Heart right ventricle (tissue), 16 donors: ENCODE results near the gene RPS6KA2. TPM values are rescaled to one million over a fixed set of nuclear protein-coding genes. Genes with fewer than 3 reads are reported as not detected.

Source experiments
- ATAC-seq, 8 donors: fragments of 200-7000 bp; cut with Tn5 transposase; one replicate each; pipeline ENCODE4 v1.9.1; 2020; ENCODE audit warnings: mild to moderate bottlenecking in 8 of 8, moderate library complexity in 8 of 8, moderate number of reproducible peaks in 1 of 8
- DNase-seq, 2 donors: peaks; one replicate each; pipeline ENCODE4 v3.0.0-alpha.2; 2020
- H3K27ac ChIP-seq, 10 donors: fragments of 200-600 bp; sonication (generic) in 2 of 10; one replicate each; pipeline versions ENCODE4 v1.5.0 to v1.8.0; 2020 to 2022; ENCODE audit warnings: mild to moderate bottlenecking in 3 of 10
- H3K27me3 ChIP-seq, 7 donors: fragments of 200-600 bp; one replicate each; pipeline ENCODE4 v1.8.0; 2021 to 2022; ENCODE audit warnings: mild to moderate bottlenecking in 2 of 7
- H3K36me3 ChIP-seq, 9 donors: fragments of 200-600 bp; sonication (generic) in 1 of 9; one replicate each; pipeline versions ENCODE4 v1.5.0 to v1.8.0; 2020 to 2022; ENCODE audit warnings: mild to moderate bottlenecking in 2 of 9
- H3K4me1 ChIP-seq, 9 donors: fragments of 200-600 bp; sonication (generic) in 1 of 9; one replicate each; pipeline versions ENCODE4 v1.5.0 to v1.8.0; 2020 to 2022; ENCODE audit warnings: mild to moderate bottlenecking in 4 of 9
- H3K4me3 ChIP-seq, 10 donors: fragments of 200-600 bp; sonication (generic) in 2 of 10; one replicate each; pipeline versions ENCODE4 v1.5.0 to v1.8.0; 2020 to 2022; ENCODE audit warnings: mild to moderate bottlenecking in 7 of 10, moderate library complexity in 2 of 10
- H3K9me3 ChIP-seq, 11 donors: fragments of 200-600 bp in 10 of 11; sonication (generic) in 2 of 11; one replicate each; pipeline versions ENCODE4 v1.5.0 to v1.8.0; 2013 to 2022; ENCODE audit warnings: mild to moderate bottlenecking in 2 of 11, control low read depth in 1 of 11, moderate library complexity in 1 of 11
- CTCF ChIP-seq, 9 donors: fragments of 200-600 bp; sonication (generic) in 2 of 9; IDR thresholded peaks; one replicate each; pipeline versions ENCODE4 v1.5.0 to v1.8.0; 2021 to 2022; ENCODE audit warnings: antibody characterized with exemption in 9 of 9, mild to moderate bottlenecking in 5 of 9, moderate library complexity in 1 of 9
- WGBS, 2 donors: extraction: QIAGEN DNeasy Blood & Tissue Kit; methylation state at CpG; one replicate each; pipeline ENCODE4 v1.1.7; 2013; ENCODE audit warnings: inconsistent platforms in 1 of 2; 5-methylcytosine and 5-hydroxymethylcytosine counted together
- intact Hi-C, 10 donors: fragments of 100-400 bp; cut with DNase I; formaldehyde crosslinking; loops; one replicate each; pipeline versions ENCODE4 v1.11.1 to v1.14.2; 2022
- polyA plus RNA-seq, 2 donors: library from polyadenylated mRNA; stranded (reverse); fragments of 200-250 nt; gene quantifications; one replicate each; pipeline ENCODE4 v1.2.3, GENCODE V29; 2013
- total RNA-seq, 10 donors: library from RNA; stranded (reverse); fragmentation: NEBNext Ultra II Directional in 3 of 10; extraction: Animal tissue kit (Norgen Biotek cat#: 25700) in 3 of 10; gene quantifications; one replicate each; pipeline versions ENCODE4 v1.2.1 to v1.2.4, GENCODE V29; 2021 to 2023
- donor health status: Arrhythmogenic right ventricular cardiomyopathy.
- donor health status: ischemic (EF 13 %, LVEDD 7.1; RV severe dilation, severe dysfunction).
- donor health status: healthy with polysubstance abuse.
- donor health status: DM: no; HTN: yes; CAD: no.
- donor health status: DM: no; HTN: no; CAD: no.
- donor health status: ischemic (EF 25% LVEDD 6.9; RV normal size, moderate dysfunction).
- donor health status: ischemic (EF 25% LVEDD 5.7; RV mildly dilated, moderate dysfunction).
- donor health status: healthy.
- donor health status: DM: yes; HTN: yes; CAD: no.
- donor health status: Ischemic cardiomyopathy.
- donor health status: ischemic (EF 35%, LVEDD 5.7; RV mildly dilated, moderate dysfunction).
- donor health status: nonischemic (EF 11% LVEDD 7.7; RV severe dilation, severe dysfunction).
- donor health status: DM: yes; HTN: yes; CAD: no.
- donor health status: PGD.
- donor health status: ischemic (EF 29% LVEDD 5.4; RV normal size, mild dysfunction).
- donor health status: nonischemic (EF 23%, LVEDD 6.1; RV moderate dilation, normal function).

Gene RPS6KA2
- total and polyA plus RNA-seq, 12 donors = 20.3 to 91.4 (median 73.7) TPM

- Histone ChIP-seq H3K4me1 (peaks cover 12 to 72% (median 40%) of the 10 kb centered on the region in 9 donors), H3K4me3 (no peak overlapping the region), H3K27me3 (peaks cover 0 to 20% (median 0%) of the 10 kb centered on the region in 7 donors), H3K9me3 (peaks cover 0 to 7% (median 0%) of the 10 kb centered on the region in 11 donors), H3K27ac (peak overlapping the region in 5 of 10 donors; percentile 71 to 87 (median 79)), H3K36me3 (no peaks in the 10 kb centered on the region)
- 76 to 87% methylated on average over 29 of the region's 29 CpGs for WGBS, 2 donors
- intact Hi-C loops = no loop called here
- DNase-seq (no peak), ATAC-seq (no peak)
- no peak for TF ChIP-seq CTCF (IDR thresholded peaks at IDR 0.05)
Measured at GRCh38 chr6:166637812-166638572, 10.9 kb upstream of the RPS6KA2 start.

- intact Hi-C loops = no loop called here
- DNase-seq (no peak), ATAC-seq (peak in 4 of 8 donors; percentile 3 to 25 (median 20))
- peaks cover 12 to 72% (median 44%) of the 10 kb centered on the region in 9 donors for H3K4me1 ChIP-seq
- 62 to 71% methylated on average over 10 of the region's 10 CpGs for WGBS, 2 donors
- TF ChIP-seq CTCF (IDR thresholded peaks at IDR 0.05) = no peak
- H3K27ac ChIP-seq = peak overlapping the region; percentile 53 to 87 (median 72)
- peaks cover 0 to 16% (median 0%) of the 10 kb centered on the region in 7 donors for H3K27me3 ChIP-seq
- no peak overlapping the region for H3K4me3 ChIP-seq
- H3K36me3 ChIP-seq = no peaks in the 10 kb centered on the region
- H3K9me3 ChIP-seq = no peaks in the 10 kb centered on the region
Measured at GRCh38 chr6:166636934-166637333, 9.9 kb upstream of the RPS6KA2 start.

- no peak for TF ChIP-seq CTCF (IDR thresholded peaks at IDR 0.05)
- peak in 6 of 8 donors; percentile 31 to 47 (median 44) for ATAC-seq
Measured at GRCh38 chr6:166636191-166636933, 9.3 kb upstream of the RPS6KA2 start.

More at GRCh38 chr6:166636191-166636933, 9.3 kb upstream of the RPS6KA2 start:
- Histone ChIP-seq H3K27ac (peak overlapping the region; percentile 53 to 87 (median 72)), H3K9me3 (no peaks in the 10 kb centered on the region), H3K36me3 (no peaks in the 10 kb centered on the region), H3K4me3 (no peak overlapping the region), H3K27me3 (peaks cover 0 to 16% (median 0%) of the 10 kb centered on the region in 7 donors), H3K4me1 (peaks cover 12 to 72% (median 44%) of the 10 kb centered on the region in 9 donors)
- no peak for DNase-seq
- intact Hi-C loops = no loop called here
- 45 to 49% methylated on average over 6 of the region's 6 CpGs for WGBS, 2 donors
